NAMALWA (cell line): ENCODE data around the gene ATP13A5.

Experiments
- DNase-seq: peaks from one replicate; pipeline ENCODE4 v3.0.0-alpha.2; 2015; ENCODE audit warnings: low spot score

ATP13A5 gene

DNA sequence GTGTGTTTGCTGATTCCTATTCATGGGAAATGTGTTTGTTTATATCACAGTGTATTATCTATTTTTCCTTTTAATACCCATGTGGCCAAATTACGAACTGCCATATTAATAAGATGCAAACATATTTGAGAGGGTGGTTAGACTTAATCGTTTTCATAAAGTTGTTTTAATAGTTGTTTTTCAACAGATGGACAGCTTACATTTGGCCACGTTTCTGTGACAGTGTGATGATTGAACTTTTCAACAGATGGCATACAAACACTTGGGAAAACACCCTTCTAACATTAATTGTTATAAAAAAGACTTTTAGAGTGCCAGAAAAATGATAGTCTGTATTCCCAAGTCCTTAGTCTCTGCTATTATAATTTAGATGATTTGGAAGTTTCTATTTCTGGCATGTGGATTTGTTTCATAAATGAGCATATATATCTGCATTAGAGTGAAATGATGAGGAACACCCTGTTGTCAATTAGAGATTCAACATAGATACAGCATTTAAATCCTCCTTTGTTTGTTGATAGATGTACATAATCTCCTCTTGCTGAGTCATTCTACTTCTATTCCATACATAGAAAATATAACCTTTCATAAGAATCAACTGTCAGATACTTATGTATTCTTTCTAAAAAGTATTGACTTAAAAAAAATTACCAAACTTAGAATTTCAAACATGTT is 124.4 kb downstream of the ATP13A5 start:
- no peak for DNase-seq

DNA sequence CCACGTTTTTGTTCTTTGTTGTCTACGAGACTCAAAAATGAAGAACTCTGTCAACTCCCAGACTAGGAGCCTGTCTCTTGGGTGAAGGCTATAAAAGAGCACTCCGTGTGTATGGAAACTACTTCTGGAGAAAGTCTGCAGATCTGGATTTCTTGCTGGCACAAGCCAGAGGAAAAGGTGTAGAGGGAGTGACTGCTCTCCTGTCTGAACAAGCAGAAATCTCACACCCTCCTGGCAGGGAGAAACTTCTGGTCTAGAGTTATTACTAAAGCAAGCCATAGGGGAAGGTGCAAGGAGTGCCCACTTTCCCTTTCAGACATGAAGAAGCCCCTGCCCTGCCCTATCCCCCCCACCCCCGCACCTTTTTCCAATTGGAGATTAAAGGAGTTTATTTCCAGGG is 128.1 kb downstream of the ATP13A5 start:
- DNase-seq, result no peak

DNA sequence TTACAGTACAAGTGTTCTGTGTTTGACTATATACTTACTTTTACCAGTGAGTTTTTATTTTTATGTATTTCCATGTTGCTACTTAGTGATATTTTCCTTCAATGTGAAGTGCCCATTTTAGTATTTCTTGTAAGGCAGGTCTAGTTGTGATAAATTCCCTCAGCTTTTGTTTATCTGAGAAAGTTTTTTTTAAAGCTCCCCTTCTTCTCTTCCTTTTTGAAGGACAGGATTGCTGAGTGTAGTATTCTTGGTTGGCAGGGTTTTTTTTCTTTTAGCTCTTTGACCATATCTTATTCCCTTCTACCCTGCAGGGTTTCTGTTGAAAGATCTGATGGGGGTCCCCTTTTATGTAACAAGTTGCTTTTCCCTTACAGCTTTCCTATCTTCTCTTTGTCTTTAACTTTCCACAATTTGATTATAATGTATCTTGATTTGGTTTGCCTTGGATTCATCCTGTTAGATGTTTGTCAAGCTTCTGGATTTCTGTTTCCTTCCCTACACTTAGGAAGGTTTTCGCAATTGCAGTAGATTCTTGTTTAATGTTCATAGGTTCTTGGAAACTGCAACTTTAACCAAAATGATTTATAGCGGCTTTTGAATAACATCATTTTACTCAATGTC is 129.6 kb downstream of the ATP13A5 start:
- no peak for DNase-seq

DNA sequence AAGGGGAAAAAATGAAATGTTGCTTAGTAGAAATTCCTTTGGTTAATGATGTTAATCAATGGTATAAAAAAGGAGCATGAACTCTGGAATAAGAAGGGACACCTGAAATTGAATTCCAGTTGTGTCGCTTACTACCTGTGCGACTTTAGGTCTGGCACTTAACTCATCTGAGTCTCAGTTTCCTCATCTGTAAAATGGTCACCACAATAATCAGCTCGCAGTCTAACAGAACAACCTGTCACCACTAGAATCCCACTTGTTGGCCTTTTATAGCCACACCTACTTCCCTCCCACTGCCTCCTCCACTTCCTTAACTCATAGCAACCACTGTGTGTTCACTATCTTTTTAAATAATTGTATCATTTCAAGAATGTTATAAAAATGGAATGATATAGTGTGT is 135.0 kb downstream of the ATP13A5 start:
- DNase-seq, result no peak

DNA sequence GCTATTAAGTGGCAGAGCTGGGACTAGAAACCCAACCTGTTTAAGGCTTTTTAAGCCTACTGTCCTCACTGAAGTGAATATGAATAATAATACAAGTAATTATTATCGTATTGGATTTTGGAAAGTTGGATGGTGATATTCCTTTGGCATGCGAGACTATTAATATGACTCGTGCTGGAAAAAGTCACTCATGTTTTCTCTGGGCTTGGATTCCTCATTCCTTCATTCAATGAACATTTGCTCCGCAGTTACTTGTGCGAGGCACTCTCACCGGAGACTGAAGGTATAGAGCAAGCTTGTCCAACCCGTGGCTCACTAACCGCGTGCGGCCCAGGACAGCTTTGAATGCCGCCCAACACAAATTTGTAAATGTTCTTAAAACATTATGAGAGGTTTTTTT is 136.8 kb downstream of the ATP13A5 start:
- no peak for DNase-seq

DNA sequence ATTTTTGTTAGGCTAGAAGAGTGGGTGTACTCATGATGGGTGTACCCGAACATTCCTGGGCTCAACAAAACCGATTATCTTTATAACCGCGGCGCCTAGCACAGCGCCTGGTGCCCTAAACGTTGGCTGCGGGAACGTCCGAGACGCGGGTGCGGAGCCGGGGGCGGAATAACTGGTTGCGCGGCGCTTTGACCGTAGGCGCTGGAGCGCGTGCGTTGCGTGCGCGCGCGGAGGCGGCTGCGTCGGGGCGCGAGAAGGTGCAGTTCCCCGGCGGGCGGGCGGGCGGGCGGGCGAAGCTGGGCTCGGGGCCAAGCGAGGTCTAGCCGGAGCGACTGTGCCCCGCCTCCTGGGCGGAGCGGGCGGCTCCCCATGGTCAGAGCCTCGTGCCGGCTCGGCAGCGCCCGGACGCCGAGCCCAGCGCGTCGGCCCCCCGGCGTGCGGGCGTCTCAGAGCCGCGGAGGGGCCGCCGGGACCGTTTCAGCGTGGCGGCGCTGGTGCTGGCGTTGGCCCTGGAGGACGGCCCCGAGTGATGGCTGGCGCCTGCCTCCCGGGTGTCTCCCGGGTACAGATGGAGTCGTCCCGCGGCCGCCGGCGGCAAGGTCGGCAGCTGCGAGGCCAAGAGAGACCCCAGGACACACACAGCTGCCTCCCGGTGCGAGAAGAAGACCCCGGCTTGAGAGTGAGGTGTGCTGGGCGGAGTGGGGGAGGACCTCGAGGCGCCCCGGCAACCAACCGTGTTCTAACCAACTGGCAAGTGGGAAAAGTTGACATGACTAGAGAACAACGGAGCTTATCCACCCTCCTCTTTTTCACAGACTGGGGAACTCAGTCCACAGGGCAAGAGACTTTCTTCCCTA is 137.5 kb downstream of the ATP13A5 start, which contains the start of gene PLAAT1:
Gene PLAAT1 (plus strand): TSS at position 373 of the 857 bp plus-strand sequence. CDS start 14,429 bp downstream, outside the sequence.
- no peak for DNase-seq

DNA sequence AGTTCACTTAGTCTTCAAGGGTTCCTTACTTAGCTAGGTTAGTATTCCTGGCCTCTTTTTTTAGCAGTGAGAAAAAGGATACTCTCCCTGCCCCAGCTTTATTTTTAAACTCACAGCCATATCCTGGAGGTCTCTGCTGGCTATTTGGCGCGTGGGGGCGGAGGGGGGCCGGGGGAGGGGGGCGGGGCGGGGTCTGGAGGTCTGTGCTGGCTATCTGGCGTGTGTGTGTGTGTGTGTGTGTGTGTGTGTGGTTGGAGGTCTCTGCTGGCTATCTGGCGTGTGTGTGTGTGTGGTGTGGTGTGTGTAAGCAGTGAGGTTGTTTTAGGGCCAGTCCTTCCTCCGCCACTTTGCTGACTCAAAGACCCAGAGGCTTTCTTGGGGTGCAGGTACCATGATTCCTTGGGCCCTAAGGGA is 138.1 kb downstream of the ATP13A5 start:
- no peak for DNase-seq

DNA sequence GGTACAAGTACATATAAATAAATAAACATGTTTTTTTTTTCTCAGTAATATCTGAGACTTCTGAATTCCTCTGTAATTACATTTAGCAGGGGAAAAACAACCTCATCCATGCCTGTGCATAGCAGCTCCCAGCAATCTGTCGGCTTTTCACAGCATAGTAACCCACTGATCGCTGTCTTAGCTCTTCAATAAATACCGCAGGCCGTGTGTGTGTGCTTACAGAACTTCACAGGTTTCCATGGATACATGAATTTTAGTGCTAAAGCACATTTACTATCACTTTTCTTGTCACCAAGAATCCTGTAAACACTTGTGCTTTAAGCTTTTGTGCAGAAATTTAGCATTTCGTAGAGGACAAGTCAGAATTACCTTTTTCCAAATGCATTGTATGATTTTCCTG is 141.5 kb downstream of the ATP13A5 start:
- DNase-seq, result no peak

DNA sequence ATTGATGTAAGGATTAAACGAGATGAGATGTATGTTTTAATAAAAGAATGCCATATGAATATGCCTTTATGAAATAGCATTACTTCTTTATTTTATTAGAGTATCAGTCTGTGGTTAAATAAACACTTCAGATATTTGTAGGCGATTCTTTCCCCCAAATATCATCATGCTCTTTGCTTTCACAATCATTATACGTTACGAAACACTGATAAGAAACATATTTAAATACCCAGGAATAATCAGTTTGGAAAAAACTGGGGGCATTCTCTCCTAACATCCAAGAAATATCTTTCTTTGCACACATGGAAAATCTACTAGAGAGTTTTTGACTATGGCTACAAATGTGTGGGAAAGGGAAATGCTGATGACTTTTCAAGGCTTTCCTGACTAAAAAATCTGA is 142.0 kb downstream of the ATP13A5 start:
- DNase-seq, result no peak

DNA sequence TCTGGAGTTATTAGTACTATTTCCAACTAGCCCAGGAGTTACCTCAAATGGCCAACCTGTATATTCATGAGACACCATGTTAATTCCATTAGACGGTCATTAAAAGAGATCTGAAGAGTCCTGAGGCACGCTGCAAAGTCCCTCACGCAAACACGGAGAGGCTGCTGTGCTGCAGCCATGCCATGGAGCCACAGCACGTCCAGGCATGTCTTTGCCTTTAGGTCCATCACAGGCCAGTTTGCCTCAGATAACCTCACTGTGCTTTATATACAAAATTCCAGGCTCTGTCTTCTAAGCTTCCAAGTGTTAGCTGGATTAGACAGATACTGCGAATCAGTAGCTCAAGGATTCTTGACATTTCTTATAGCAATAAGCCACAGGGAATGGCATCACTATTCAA is 147.4 kb downstream of the ATP13A5 start:
- no peak for DNase-seq

DNA sequence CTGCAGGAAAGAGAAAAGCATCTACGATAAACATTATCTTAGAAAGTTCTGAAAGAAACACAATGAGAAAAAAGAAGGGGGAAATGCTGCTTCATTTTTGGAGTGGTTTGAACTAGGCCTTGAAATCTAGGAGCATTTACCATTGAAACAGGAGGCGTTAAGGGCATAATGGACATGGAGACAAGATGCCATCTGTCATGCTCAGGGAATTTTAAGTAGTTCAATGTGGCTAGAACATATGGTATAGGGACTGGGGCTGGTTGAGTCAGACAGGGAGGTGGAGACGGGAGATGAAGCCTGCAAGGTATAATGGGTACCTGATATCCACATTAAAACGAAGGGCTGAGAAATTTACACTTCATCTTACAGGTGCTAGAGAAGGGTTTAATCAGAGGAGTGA is 147.9 kb downstream of the ATP13A5 start:
- no peak for DNase-seq

DNA sequence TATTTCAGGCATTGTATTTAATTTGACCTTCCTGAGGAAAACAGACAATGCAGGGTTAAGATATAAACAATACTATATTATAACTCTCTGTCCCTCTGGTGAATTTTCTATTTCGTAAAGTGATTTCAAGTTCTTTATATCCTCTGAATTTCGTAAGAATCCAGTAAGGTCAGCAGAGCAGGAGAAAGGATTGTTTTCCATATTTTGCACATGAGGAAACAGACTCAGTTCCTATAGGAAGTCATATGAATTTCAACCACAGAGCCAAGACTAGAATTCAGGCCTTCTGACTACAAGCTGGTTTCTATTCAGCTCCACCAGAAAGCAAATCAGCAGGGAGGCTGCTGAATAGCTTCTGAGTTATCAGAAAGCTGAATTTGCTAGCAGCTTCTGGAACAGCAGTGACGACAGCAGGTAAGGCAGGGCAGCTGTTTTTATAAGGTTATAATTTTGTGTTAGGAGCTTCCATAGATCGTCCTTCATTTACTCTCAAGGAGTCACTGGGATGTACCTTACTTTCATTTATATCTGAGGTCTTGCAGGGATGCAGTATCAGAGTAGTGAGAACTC is 148.6 kb downstream of the ATP13A5 start:
- DNase-seq, result no peak

DNA sequence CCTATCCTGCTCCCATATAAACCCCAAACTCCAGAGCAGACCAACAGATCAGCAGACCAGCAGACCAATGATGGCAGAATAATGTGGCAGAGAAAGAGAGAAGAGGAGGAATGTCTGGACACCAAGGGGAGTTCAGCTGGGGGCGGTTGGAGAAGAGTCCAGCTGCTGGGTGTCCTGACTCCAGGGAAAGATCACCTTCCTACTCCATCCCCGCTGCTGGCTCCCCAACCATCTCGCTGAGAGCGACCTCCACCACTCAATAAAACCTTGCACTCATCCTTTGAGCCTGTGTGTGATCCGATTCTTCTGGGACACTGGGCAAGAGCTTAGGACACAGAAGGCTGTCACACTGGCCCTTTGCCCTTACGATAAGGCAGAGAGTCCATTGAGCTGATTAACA is 150.3 kb downstream of the ATP13A5 start:
- no peak for DNase-seq

DNA sequence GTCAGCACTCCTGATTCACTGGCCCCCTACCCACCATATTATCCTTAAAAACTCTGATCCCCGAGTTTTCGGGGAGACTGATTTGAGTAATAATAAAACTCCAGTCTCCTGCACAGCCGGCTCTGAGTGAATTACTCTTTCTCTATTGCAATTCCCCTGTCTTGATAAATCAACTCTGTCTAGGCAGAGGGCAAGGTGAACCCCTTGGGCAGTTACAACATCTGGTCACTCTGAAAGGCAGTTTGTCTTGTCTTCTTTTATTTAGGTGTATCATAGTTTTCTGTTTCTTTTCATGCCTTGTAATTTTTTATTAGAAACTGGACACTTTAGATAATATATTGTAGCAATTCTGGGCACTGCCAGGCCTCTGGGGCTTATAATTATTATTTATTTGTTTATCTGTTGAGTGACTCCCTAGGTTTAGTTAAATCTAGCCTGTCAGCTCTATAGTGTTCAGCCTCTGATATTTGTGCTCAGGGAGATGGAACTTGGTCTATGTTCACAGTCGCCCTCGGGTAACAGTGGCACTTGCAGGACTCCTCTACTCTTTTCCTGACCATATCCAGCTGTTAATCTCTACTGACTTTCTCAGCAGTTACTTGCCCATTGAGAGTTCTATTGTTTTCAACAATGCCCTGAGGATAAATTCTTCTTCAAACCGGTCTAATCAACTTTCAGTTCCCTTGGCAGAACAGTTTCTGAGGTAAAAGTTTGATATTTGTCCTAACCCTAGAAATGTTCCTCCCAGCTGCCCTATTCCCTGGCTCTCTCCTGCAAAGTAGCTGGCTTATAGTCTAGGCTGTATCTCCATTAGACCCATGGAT is 153.0 kb downstream of the ATP13A5 start:
- no peak for DNase-seq
